Astrocyte of the spinal cord (primary cell): ENCODE measurements around the gene PIK3AP1.
"Not testable (repeated sequence)": the region's sequence is repeated elsewhere in the genome, so short reads cannot be mapped to it uniquely, and the experiment has no call there.

Experiments
- DNase-seq: peaks from one replicate; pipeline ENCODE4 v3.0.0; 2011; ENCODE audit warnings: low read depth, low spot score
- H3K4me3 ChIP-seq: 2 replicates; pipeline ENCODE4 v1.5.1; 2011; ENCODE audit warnings: low read depth, mild to moderate bottlenecking, low read length, moderate library complexity
- CTCF ChIP-seq: IDR thresholded peaks from 2 replicates; pipeline ENCODE4 v1.5.1; 2012; ENCODE audit warnings: low read depth, mild to moderate bottlenecking, low read length, inconsistent platforms
- in situ Hi-C: cut with HindIII; loops from 2 replicates; pipeline ENCODE4 v1.10.0; 2017; ENCODE audit warnings: low sequenced_read_pairs

PIK3AP1 gene

GRCh38 chr10:96560489-96560888, 159.8 kb downstream of the PIK3AP1 start:
- in situ Hi-C loops, result no loop called here
- TF ChIP-seq CTCF, result no peak
- no peak overlapping the region for H3K4me3 ChIP-seq
- no peak for DNase-seq

GRCh38 chr10:96556003-96556402, 164.3 kb downstream of the PIK3AP1 start:
- in situ Hi-C loops, result no loop called here
- no peak overlapping the region for H3K4me3 ChIP-seq
- peak; percentile 54 for TF ChIP-seq CTCF
- DNase-seq, result peak; percentile 9

GRCh38 chr10:96555330-96555729, 165.0 kb downstream of the PIK3AP1 start:
- in situ Hi-C loops, result no loop called here
- H3K4me3 ChIP-seq, result no peak overlapping the region
- no peak for DNase-seq
- no peak for TF ChIP-seq CTCF

GRCh38 chr10:96548589-96548988, 171.7 kb downstream of the PIK3AP1 start:
- in situ Hi-C loops, result no loop called here
- no peak for TF ChIP-seq CTCF
- no peak for DNase-seq
- no peak overlapping the region for H3K4me3 ChIP-seq

- H3K4me3 ChIP-seq, in situ Hi-C loops, DNase-seq: not testable (repeated sequence)
Measured at GRCh38 chr10:96545558-96545957, 174.8 kb downstream of the PIK3AP1 start.
